ENCODE measurements around the gene PYHIN1. TPM values are rescaled to one million over a fixed set of nuclear protein-coding genes. Genes with fewer than 3 reads are reported as not detected.

PYHIN1 gene
- total and polyA plus RNA-seq, 7 donors = 0.36 to 3.5 (median 0.83) TPM; not detected in 2

- Histone ChIP-seq H3K36me3 (peaks cover 0 to 59% (median 8%) of the 10 kb centered on the region in 4 donors), H3K27ac (peak overlapping the region in 3 of 4 donors; percentile 6 to 47 (median 29)), H3K4me3 (no peak overlapping the region), H3K27me3 (no peaks in the 10 kb centered on the region), H3K9me3 (no peaks in the 10 kb centered on the region), H3K4me1 (peaks cover 0 to 7% (median 1%) of the 10 kb centered on the region in 4 donors)
- 31 to 57% methylated on average over 4 of the region's 4 CpGs for WGBS, 2 donors
- intact Hi-C loops (cut with DNase I) = no loop called here
- TF ChIP-seq CTCF (IDR thresholded peaks at IDR 0.05) (no peak), EP300 (IDR thresholded peaks at IDR 0.05) (no peak), POLR2A (IDR thresholded peaks at IDR 0.05) (no peak), POLR2AphosphoS5 (IDR thresholded peaks at IDR 0.05) (peak in 3 of 4 donors; percentile 38 to 81 (median 43))
- peak; percentile 83 for DNase-seq
Observed at GRCh38 chr1:159015440-159015909, 84.1 kb downstream of the PYHIN1 start.

GRCh38 chr1:159023723-159024122 is 92.4 kb downstream of the PYHIN1 start:
- intact Hi-C loops (cut with DNase I) = no loop called here
- DNase-seq = no peak
- Histone ChIP-seq H3K4me3 (no peak overlapping the region), H3K4me1 (peaks cover 0 to 3% (median 0%) of the 10 kb centered on the region in 4 donors), H3K27ac (no peak overlapping the region), H3K9me3 (no peaks in the 10 kb centered on the region), H3K27me3 (no peaks in the 10 kb centered on the region), H3K36me3 (peaks cover 0 to 30% (median 1%) of the 10 kb centered on the region in 4 donors)
- WGBS, 2 donors = 93 to 94% methylated on average over 10 of the region's 10 CpGs
- TF ChIP-seq EP300 (IDR thresholded peaks at IDR 0.05) (no peak), POLR2A (IDR thresholded peaks at IDR 0.05) (no peak), CTCF (IDR thresholded peaks at IDR 0.05) (no peak)

GRCh38 chr1:159025043-159025442 is 93.7 kb downstream of the PYHIN1 start:
- 96 to 97% methylated on average over 7 of the region's 7 CpGs for WGBS, 2 donors
- intact Hi-C loops (cut with DNase I) = no loop called here
- no peak for DNase-seq
- TF ChIP-seq CTCF (IDR thresholded peaks at IDR 0.05) (no peak), POLR2A (IDR thresholded peaks at IDR 0.05) (no peak), POLR2AphosphoS5 (IDR thresholded peaks at IDR 0.05) (no peak), EP300 (IDR thresholded peaks at IDR 0.05) (no peak)
- H3K36me3 ChIP-seq = peaks cover 0 to 17% (median 1%) of the 10 kb centered on the region in 4 donors
- H3K9me3 ChIP-seq = no peaks in the 10 kb centered on the region
- H3K27me3 ChIP-seq = no peaks in the 10 kb centered on the region
- no peak overlapping the region for H3K27ac ChIP-seq
- no peak overlapping the region for H3K4me3 ChIP-seq
- H3K4me1 ChIP-seq = peaks cover 0 to 7% (median 0%) of the 10 kb centered on the region in 4 donors

Other genes with a start within 250 kb of the PYHIN1 start
- gene SPTA1, start 244.8 kb upstream of the PYHIN1 start, total RNA-seq = under 1 TPM in 1 of 4 donors, not detected in 3; 0.14 TPM
- gene SPTA1, start 244.8 kb upstream of the PYHIN1 start, polyA plus RNA-seq = under 1 TPM in 1 of 3 donors, not detected in 2; 0.03 TPM
- gene OR6K2, start 230.9 kb upstream of the PYHIN1 start, total RNA-seq = not detected
- not detected for gene OR6K2, start 230.9 kb upstream of the PYHIN1 start, polyA plus RNA-seq
- gene OR6K3, start 210.8 kb upstream of the PYHIN1 start, total RNA-seq = not detected
- gene OR6K3, start 210.8 kb upstream of the PYHIN1 start, polyA plus RNA-seq = not detected
- not detected for gene OR6K6, start 176.8 kb upstream of the PYHIN1 start, total RNA-seq
- gene OR6K6, start 176.8 kb upstream of the PYHIN1 start, polyA plus RNA-seq = not detected
- not detected for gene OR6N1, start 159.4 kb upstream of the PYHIN1 start, total RNA-seq
- not detected for gene OR6N1, start 159.4 kb upstream of the PYHIN1 start, polyA plus RNA-seq
- not detected for gene OR6N2, start 150.3 kb upstream of the PYHIN1 start, total RNA-seq
- not detected for gene OR6N2, start 150.3 kb upstream of the PYHIN1 start, polyA plus RNA-seq
- gene MNDA, start 100.2 kb upstream of the PYHIN1 start, total RNA-seq = 1 to 10 TPM; 1.9 to 7.7 (median 5.3) TPM
- 1 to 10 TPM; 3.9 to 6.0 (median 4.8) TPM for gene MNDA, start 100.2 kb upstream of the PYHIN1 start, polyA plus RNA-seq
- gene IFI16, start 78.4 kb downstream of the PYHIN1 start, total RNA-seq = 10 to 100 TPM; 42.5 to 92.6 (median 60.6) TPM
- gene IFI16, start 78.4 kb downstream of the PYHIN1 start, polyA plus RNA-seq = 10 to 100 TPM; 20.1 to 78.4 (median 39.0) TPM
- 1 to 10 TPM in 1 of 4 donors, not detected in 3; 3.3 TPM for gene AIM2, start 145.2 kb downstream of the PYHIN1 start, total RNA-seq
- gene AIM2, start 145.2 kb downstream of the PYHIN1 start, polyA plus RNA-seq = 1 to 10 TPM in 2 of 3 donors, not detected in 1; 1.6 to 5.3 TPM
- gene CADM3, start 240.1 kb downstream of the PYHIN1 start, total RNA-seq = 10 to 100 TPM in 3 of 4 donors, 1 to 10 TPM in 1; 8.7 to 21.0 (median 13.1) TPM
- 10 to 100 TPM in 1 of 3 donors, 1 to 10 TPM in 1, under 1 TPM in 1; 0.46 to 11.5 (median 7.2) TPM for gene CADM3, start 240.1 kb downstream of the PYHIN1 start, polyA plus RNA-seq